Astrocyte of the cerebellum (primary cell): ENCODE results near the gene CENPVL3.
A peak's percentile ranks its signal among the peaks of the same experiment; 100 is the strongest.
"Not testable (repeated sequence)": the region's sequence is repeated elsewhere in the genome, so short reads cannot be mapped to it uniquely, and the experiment has no call there.

Experiments used
- DNase-seq: peaks from one replicate; pipeline ENCODE4 v3.0.0-alpha.2; 2011; ENCODE audit warnings: low read depth
- H3K4me3 ChIP-seq: 2 replicates; pipeline ENCODE4 v1.5.1; 2011; ENCODE audit warnings: mild to moderate bottlenecking, low read depth, low read length, moderate library complexity
- CTCF ChIP-seq: IDR thresholded peaks from 2 replicates; pipeline ENCODE4 v1.5.1; 2012; ENCODE audit warnings: low read length, low read depth, moderate library complexity, mild to moderate bottlenecking; ENCODE audit errors: missing control alignments
- in situ Hi-C: cut with HindIII; loops from 2 replicates; pipeline ENCODE4 v1.10.0; 2017; ENCODE audit warnings: low sequenced_read_pairs

CENPVL3 gene

GRCh38 chrX:51618241-51619155 lies at the start of gene CENPVL3:
TSS of gene CENPVL3 (minus strand) at chrX:51618912. CDS start at chrX:51618873, 39 bp downstream.
- in situ Hi-C loops, DNase-seq: not testable (repeated sequence)
- H3K4me3 ChIP-seq, result peak within 1 kb of the TSS; percentile 20

DNA sequence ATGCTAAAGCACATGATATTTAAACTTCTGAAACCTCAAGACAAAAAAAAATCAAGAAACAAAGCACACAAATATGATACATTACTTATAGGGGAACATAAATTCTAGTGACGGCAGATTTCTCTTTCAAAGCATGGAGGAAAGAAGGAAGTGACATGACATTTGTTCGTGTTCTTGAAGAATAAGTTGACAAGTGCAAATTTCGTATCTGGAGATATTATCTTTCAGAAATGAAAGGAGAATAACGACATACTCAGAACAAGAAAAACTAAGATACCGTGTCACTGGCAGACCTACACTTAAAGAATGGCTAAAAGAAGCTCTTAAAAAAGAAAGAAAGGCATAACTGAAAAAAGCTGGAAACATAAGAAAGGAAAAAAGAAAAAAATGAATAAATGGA lies 47.3 kb upstream of the CENPVL3 start:
- DNase-seq, result no peak
- in situ Hi-C loops, result no loop called here
- TF ChIP-seq CTCF, result no peak
- no peak overlapping the region for H3K4me3 ChIP-seq

DNA sequence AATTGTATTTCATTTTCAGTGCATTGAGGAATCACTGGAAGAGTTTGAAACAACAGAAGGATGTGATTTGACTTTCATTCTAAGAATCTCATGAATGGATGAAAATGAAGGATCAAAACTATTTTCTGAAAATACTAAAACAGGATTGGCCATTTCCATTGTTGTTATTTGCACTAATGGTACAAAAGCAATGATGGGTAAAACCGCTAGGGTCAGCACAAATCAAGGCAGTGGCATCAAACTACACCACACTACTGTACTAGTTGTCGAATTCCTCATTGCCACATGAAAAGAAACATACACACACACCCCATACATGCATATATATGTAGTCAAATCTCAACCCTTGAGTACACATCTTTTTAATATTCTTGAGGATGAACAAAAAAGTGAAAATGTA lies 24.7 kb upstream of the CENPVL3 start:
- in situ Hi-C loops, result no loop called here
- no peak for TF ChIP-seq CTCF
- no peak for DNase-seq

GRCh38 chrX:51641421-51642021 lies 22.8 kb upstream of the CENPVL3 start:
- DNase-seq, result peak; percentile 36
- peak; percentile 44 for TF ChIP-seq CTCF
- in situ Hi-C loops, result no loop called here
- H3K4me3 ChIP-seq, result no peak overlapping the region

More for the DNA sequence above, 24.7 kb upstream of the CENPVL3 start:
- no peak overlapping the region for H3K4me3 ChIP-seq

- in situ Hi-C loops, DNase-seq, H3K4me3 ChIP-seq: not testable (repeated sequence)
Observed at GRCh38 chrX:51636511-51636910, 17.8 kb upstream of the CENPVL3 start.

DNA sequence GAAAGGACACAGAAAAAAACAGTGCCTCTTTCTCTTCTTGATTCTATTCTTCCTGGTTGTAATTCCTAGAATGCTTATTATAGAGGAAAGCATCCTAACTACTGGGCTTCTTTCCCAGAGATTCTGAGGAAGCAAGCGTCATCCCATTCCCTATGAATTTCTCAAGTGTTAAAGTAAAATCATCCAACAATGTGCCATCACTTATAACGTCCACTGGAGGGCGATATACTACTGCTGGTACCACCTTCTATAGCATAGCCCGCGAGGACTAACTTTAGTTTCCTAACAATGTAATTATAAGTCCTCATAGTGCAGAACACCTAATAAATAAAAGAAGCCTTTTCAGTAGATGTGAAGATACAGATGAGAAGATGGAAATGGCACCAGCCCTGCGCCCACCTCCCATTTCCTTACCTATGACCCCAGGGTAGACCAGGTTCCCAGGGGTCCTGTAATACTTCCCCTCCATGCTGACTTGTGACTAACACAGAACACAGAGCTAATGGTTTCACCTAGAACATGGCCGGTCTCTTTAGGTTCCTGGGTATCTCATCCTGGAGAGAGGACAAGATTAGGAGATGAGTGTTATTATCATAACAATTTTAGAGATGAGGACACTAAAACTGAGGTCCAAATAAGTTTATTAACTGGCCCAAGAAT lies 4.2 kb downstream of the CENPVL3 start:
- in situ Hi-C loops, result no loop called here
- DNase-seq, result peak; percentile 22

More for the DNA sequence above, 4.2 kb downstream of the CENPVL3 start:
- no peak overlapping the region for H3K4me3 ChIP-seq
- peak; percentile 54 for TF ChIP-seq CTCF
